Adrenal gland (tissue), 5 donors: ENCODE data around the gene CHTF8.

Experiments used
- POLR2A ChIP-seq, 2 donors: fragments of 450-650 bp; IDR thresholded peaks; one replicate each; pipeline ENCODE4 v1.6.1; 2017; ENCODE audit warnings: antibody characterized with exemption in 2 of 2, mild to moderate bottlenecking in 2 of 2, moderate library complexity in 1 of 2
- TF ChIP-seq, protein P1 (sequence below), 6 experiments: fragments of 450-650 bp in 4 of 6; fragments of 200-600 bp in 2 of 6; sonication (generic) in 1 of 6; IDR thresholded peaks; 1 replicate in 5 of 6; 2 replicates in 1 of 6; pipeline versions ENCODE4 v1.5.1 to v1.8.0; 2016 to 2021; ENCODE audit warnings: antibody characterized with exemption in 6 of 6, mild to moderate bottlenecking in 2 of 6, moderate library complexity in 1 of 6
- donor health status: DM: no; HTN: no; CAD: no.

DNA sequence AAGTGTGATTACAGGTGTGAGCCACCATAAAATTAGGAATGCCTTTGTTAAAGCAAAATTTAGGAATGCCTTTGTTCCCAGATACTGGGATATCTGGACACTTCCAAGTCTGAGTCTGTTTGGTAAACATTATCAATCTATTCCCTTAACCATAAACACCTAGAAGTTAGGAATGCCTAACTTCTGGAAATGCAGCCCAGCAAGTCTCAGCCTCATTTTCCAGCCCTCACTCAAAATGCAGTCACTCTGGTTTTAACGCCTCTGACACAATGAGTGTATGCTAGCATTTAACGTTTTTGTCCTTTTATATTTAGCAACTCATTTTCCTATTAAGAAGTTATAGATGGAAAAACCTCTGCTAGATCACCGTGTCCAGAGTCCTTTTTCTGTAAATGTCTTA is 61.4 kb downstream of the CHTF8 start:
- TF ChIP-seq, protein P1, sequence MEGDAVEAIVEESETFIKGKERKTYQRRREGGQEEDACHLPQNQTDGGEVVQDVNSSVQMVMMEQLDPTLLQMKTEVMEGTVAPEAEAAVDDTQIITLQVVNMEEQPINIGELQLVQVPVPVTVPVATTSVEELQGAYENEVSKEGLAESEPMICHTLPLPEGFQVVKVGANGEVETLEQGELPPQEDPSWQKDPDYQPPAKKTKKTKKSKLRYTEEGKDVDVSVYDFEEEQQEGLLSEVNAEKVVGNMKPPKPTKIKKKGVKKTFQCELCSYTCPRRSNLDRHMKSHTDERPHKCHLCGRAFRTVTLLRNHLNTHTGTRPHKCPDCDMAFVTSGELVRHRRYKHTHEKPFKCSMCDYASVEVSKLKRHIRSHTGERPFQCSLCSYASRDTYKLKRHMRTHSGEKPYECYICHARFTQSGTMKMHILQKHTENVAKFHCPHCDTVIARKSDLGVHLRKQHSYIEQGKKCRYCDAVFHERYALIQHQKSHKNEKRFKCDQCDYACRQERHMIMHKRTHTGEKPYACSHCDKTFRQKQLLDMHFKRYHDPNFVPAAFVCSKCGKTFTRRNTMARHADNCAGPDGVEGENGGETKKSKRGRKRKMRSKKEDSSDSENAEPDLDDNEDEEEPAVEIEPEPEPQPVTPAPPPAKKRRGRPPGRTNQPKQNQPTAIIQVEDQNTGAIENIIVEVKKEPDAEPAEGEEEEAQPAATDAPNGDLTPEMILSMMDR (IDR thresholded peaks at IDR 0.05), result no peak
- no peak for TF ChIP-seq POLR2A (IDR thresholded peaks at IDR 0.05)
